Esophagus squamous epithelium (tissue), 5 donors: ENCODE results near the gene MCC. TPM values are rescaled to one million over a fixed set of nuclear protein-coding genes. Genes with fewer than 3 reads are reported as not detected.

Source experiments
- DNase-seq: peaks from one replicate; lab custom pipeline; 2025; lab: John Stamatoyannopoulos, UW
- H3K27ac ChIP-seq, 4 donors: fragments of 200-600 bp; sonication (generic); one replicate each; pipeline ENCODE4 v1.5.1; 2016 to 2019; ENCODE audit warnings: mild to moderate bottlenecking in 1 of 4
- H3K27me3 ChIP-seq, 4 donors: fragments of 200-600 bp; sonication (generic); 1 replicate in 3 of 4; 2 replicates in 1 of 4; pipeline versions ENCODE4 v1.5.1 to v1.6.0; 2017 to 2021; ENCODE audit warnings: antibody characterized with exemption in 1 of 4
- H3K36me3 ChIP-seq, 3 donors: fragments of 200-600 bp; sonication (generic); one replicate each; pipeline ENCODE4 v1.5.1; 2016 to 2019
- H3K4me1 ChIP-seq, 3 donors: fragments of 200-600 bp; sonication (generic); one replicate each; pipeline ENCODE4 v1.5.1; 2017 to 2019
- H3K4me3 ChIP-seq, 4 donors: fragments of 200-600 bp; sonication (generic); 1 replicate in 3 of 4; 2 replicates in 1 of 4; pipeline ENCODE4 v1.5.1; 2016 to 2019; ENCODE audit warnings: mild to moderate bottlenecking in 2 of 4, moderate library complexity in 1 of 4
- H3K9me3 ChIP-seq, 3 donors: fragments of 200-600 bp; sonication (generic); one replicate each; pipeline ENCODE4 v1.5.1; 2016 to 2019
- CTCF ChIP-seq, 6 experiments: fragments of 450-650 bp in 4 of 6; fragments of 200-600 bp in 2 of 6; sonication (generic) in 2 of 6; IDR thresholded peaks; one replicate each; pipeline ENCODE4 v1.5.1; 2016 to 2019; ENCODE audit warnings: antibody characterized with exemption in 6 of 6, mild to moderate bottlenecking in 4 of 6, moderate library complexity in 4 of 6
- POLR2A ChIP-seq, 4 donors: fragments of 450-650 bp; IDR thresholded peaks; one replicate each; pipeline ENCODE4 v1.6.1; 2017; ENCODE audit warnings: antibody characterized with exemption in 4 of 4, mild to moderate bottlenecking in 4 of 4, moderate library complexity in 3 of 4
- WGBS, 2 donors: methylation state at CpG; one replicate each; pipeline ENCODE4 v1.1.5; 2018; 5-methylcytosine and 5-hydroxymethylcytosine counted together
- intact Hi-C: fragments of 100-400 bp; cut with DNase I; formaldehyde crosslinking; loops from one replicate; pipeline ENCODE4 v1.15.0; 2022
- total RNA-seq, 4 donors: library from RNA; depleted of rRNA; stranded (reverse); fragments of >200 nt; gene quantifications; one replicate each; pipeline ENCODE4 v1.1.0, GENCODE V29; 2016
- donor health status: DM: yes; HTN: yes; CAD: no.

Gene MCC
- total RNA-seq, 4 donors from 2014 or later, result 41.6 to 45.4 (median 43.4) TPM

GRCh38 chr5:113524927-113525326, 36.7 kb upstream of the MCC start:
- 55 to 61% methylated on average over 2 of the region's 2 CpGs for WGBS, 2 donors

GRCh38 chr5:113523168-113523567, 34.9 kb upstream of the MCC start:
- H3K4me3 ChIP-seq, result no peak overlapping the region
- intact Hi-C loops, result no loop called here
- H3K36me3 ChIP-seq, result peaks cover 0 to 30% (median 0%) of the 10 kb centered on the region in 3 donors
- no peaks in the 10 kb centered on the region for H3K27me3 ChIP-seq
- DNase-seq, result no peak
- TF ChIP-seq CTCF (IDR thresholded peaks at IDR 0.05) (no peak), POLR2A (IDR thresholded peaks at IDR 0.05) (no peak)
- peaks cover 0 to 13% (median 0%) of the 10 kb centered on the region in 3 donors for H3K4me1 ChIP-seq
- no peak overlapping the region for H3K27ac ChIP-seq
- H3K9me3 ChIP-seq, result no peaks in the 10 kb centered on the region
- WGBS, 2 donors, result 77 to 86% methylated on average over 2 of the region's 2 CpGs

More at GRCh38 chr5:113524927-113525326, 36.7 kb upstream of the MCC start:
- Histone ChIP-seq H3K4me1 (peaks cover 0 to 13% (median 0%) of the 10 kb centered on the region in 3 donors), H3K9me3 (no peaks in the 10 kb centered on the region), H3K36me3 (peaks cover 0 to 20% (median 0%) of the 10 kb centered on the region in 3 donors), H3K27ac (no peak overlapping the region), H3K27me3 (no peaks in the 10 kb centered on the region), H3K4me3 (no peak overlapping the region)
- TF ChIP-seq CTCF (IDR thresholded peaks at IDR 0.05) (no peak), POLR2A (IDR thresholded peaks at IDR 0.05) (no peak)
- intact Hi-C loops, result no loop called here
- no peak for DNase-seq

- Histone ChIP-seq H3K4me3 (no peak overlapping the region), H3K36me3 (peaks cover 0 to 26% (median 0%) of the 10 kb centered on the region in 3 donors), H3K9me3 (no peaks in the 10 kb centered on the region), H3K4me1 (peaks cover 0 to 27% (median 0%) of the 10 kb centered on the region in 3 donors), H3K27me3 (no peaks in the 10 kb centered on the region), H3K27ac (no peak overlapping the region)
- no peak for DNase-seq
- intact Hi-C loops, result no loop called here
- TF ChIP-seq CTCF (IDR thresholded peaks at IDR 0.05) (no peak), POLR2A (IDR thresholded peaks at IDR 0.05) (no peak)
These were observed 32.6 kb upstream of the MCC start for GRCh38 chr5:113520899-113521298.

- no peak overlapping the region for H3K4me3 ChIP-seq
- no peaks in the 10 kb centered on the region for H3K9me3 ChIP-seq
- no peak for DNase-seq
- H3K27ac ChIP-seq, result no peak overlapping the region
- intact Hi-C loops, result no loop called here
- TF ChIP-seq CTCF (IDR thresholded peaks at IDR 0.05) (no peak), POLR2A (IDR thresholded peaks at IDR 0.05) (no peak)
- no peaks in the 10 kb centered on the region for H3K27me3 ChIP-seq
- H3K36me3 ChIP-seq, result peaks cover 0 to 26% (median 0%) of the 10 kb centered on the region in 3 donors
- H3K4me1 ChIP-seq, result peaks cover 0 to 31% (median 0%) of the 10 kb centered on the region in 3 donors
These were observed 32.2 kb upstream of the MCC start for GRCh38 chr5:113520429-113520828.

- peaks cover 2 to 35% (median 3%) of the 10 kb centered on the region in 3 donors for H3K4me1 ChIP-seq
- WGBS, 2 donors, result 81 to 82% methylated on average over 2 of the region's 2 CpGs
- intact Hi-C loops, result loop anchor here (10.0 kb wide), 1 partner anchor 185 kb away; no protein-coding TSS in a partner anchor
- no peak for DNase-seq
- H3K27ac ChIP-seq, result no peak overlapping the region
- H3K36me3 ChIP-seq, result peaks cover 0 to 26% (median 0%) of the 10 kb centered on the region in 3 donors
- no peak overlapping the region for H3K4me3 ChIP-seq
- H3K27me3 ChIP-seq, result no peaks in the 10 kb centered on the region
- H3K9me3 ChIP-seq, result no peaks in the 10 kb centered on the region
- TF ChIP-seq CTCF (IDR thresholded peaks at IDR 0.05), result no peak
- TF ChIP-seq POLR2A (IDR thresholded peaks at IDR 0.05), result no peak
These were observed 31.2 kb upstream of the MCC start for GRCh38 chr5:113519412-113519811.
